GM18505 (cell line): Measurements from ENCODE around the gene SPC25.

Experiments used
- ATAC-seq: cut with Tn5 transposase; IDR thresholded peaks from one replicate; pipeline ENCODE4 v1.9.1; 2021; ENCODE audit not compliant: unreplicated experiment
- POLR2A ChIP-seq: IDR thresholded peaks from 4 replicates; pipeline ENCODE4 v1.6.1; 2011; ENCODE audit warnings: borderline replicate concordance; ENCODE audit not compliant: insufficient read depth, insufficient read length; ENCODE audit errors: extremely low read depth

SPC25 gene

GRCh38 chr2:168850846-168851245 is 39.4 kb downstream of the SPC25 start:
- ATAC-seq: no peak
- TF ChIP-seq POLR2A: no peak

DNA sequence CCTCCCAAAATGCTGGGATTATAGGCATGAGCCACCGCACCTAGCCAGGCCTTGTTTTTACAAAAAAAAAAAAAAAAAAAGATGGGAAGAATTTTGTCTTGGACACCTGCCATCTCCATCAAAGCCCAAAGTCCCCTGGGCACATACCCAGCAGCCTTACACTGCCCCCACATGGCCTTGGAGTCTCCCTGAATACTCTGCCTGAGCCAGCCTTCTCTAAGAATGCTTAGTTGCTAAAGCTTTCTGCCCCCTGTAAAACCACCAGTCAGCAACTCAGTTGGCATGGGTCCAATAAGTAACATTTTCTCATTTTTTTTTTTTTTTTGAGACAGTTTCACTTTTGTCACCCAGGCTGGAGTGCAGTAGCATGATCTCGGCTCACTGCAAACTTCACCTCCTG is 40.6 kb downstream of the SPC25 start:
- no peak for ATAC-seq
- no peak for TF ChIP-seq POLR2A

DNA sequence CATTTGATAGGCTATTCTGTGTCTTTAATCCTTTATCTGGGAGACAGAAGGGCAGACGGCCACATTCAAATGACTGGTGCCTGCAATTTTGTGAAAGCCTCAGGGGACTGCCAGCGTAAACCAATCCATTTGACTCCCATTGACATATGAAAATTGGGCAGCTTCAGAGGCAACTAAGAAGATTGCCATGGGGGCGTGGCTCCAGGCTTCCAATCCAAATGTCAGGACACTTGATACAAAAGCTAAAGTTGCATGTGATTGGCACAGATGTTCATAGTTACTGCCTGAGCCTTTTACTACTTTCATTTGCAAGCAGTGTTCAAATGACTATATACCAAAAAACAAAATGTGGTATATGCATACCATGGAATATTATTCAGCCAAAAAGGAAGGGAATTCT is 42.0 kb downstream of the SPC25 start:
- no peak for ATAC-seq
- no peak for TF ChIP-seq POLR2A

- TF ChIP-seq POLR2A: no peak
- no peak for ATAC-seq
These were observed 47.0 kb downstream of the SPC25 start for GRCh38 chr2:168843253-168843652.

DNA sequence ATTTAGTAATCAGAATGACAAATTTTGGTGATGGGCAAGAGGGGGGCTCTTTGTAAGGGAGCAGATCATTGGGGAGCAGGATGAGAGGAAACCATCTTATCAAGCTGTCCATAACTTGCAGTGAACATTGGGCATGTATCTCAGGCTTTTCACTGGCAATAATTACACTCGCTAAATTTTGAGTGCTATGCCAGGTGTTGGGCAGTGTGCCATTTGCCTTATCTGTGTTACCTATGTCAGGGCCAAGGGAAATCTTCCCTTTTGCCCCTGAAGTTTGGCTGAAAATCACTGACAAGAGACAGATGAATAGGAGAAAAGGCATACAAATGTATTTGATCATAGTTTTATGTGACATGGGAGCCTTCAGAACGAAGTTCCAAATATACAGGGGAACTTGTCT is 48.8 kb downstream of the SPC25 start:
- no peak for ATAC-seq
- TF ChIP-seq POLR2A: no peak

- ATAC-seq: no peak
- TF ChIP-seq POLR2A: no peak
These were observed 54.3 kb downstream of the SPC25 start for GRCh38 chr2:168835969-168836368.

GRCh38 chr2:168831662-168832061 is 58.6 kb downstream of the SPC25 start:
- no peak for TF ChIP-seq POLR2A
- no peak for ATAC-seq

- no peak for ATAC-seq
- TF ChIP-seq POLR2A: no peak
These were observed 59.3 kb downstream of the SPC25 start for GRCh38 chr2:168830958-168831357.

- TF ChIP-seq POLR2A: no peak
- ATAC-seq: no peak
These were observed 65.1 kb downstream of the SPC25 start for GRCh38 chr2:168825126-168825525.

DNA sequence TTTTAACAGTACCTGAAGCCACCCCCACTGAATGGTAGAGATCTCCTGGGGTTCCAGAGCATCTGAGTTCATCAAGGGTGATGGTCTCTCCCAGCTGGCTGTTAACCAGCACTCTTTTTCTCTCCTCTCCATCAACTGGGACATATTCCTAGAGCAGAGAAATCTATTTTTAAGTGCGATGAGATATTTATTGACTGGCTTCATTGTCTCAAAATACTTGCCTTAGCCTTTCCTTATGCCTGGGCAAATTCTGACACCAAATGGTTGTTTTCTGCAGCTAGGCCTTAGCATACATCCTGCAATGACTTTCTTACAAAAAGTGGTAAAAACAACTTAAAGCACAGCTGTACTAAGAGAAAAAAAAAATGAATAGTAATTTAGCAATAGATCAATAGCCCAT is 68.2 kb downstream of the SPC25 start:
- no peak for TF ChIP-seq POLR2A
- no peak for ATAC-seq

GRCh38 chr2:168821577-168821976 is 68.7 kb downstream of the SPC25 start:
- no peak for TF ChIP-seq POLR2A
- no peak for ATAC-seq
